ENCODE results near the gene DNAAF8. TPM values are rescaled to one million over a fixed set of nuclear protein-coding genes. Genes with fewer than 3 reads are reported as not detected.

The DNAAF8 gene
- total RNA-seq, 1 experiment from 2014 or later, result 0.39 TPM

- no peak overlapping the region for H3K14ac ChIP-seq (ENCODE audit: insufficient read depth, low read length)
- Mint-ChIP-seq H3K27me3 (ENCODE audit: low read depth) (no peaks in the 10 kb centered on the region; the same call in none of the 2 replicates), H3K9me3 (no peaks in the 10 kb centered on the region), H3K4me3 (no peak overlapping the region), H3K36me3 (ENCODE audit: insufficient read depth in 1 of 3, low read depth in 3 of 3) (peaks cover 3 to 24% (median 12%) of the 10 kb centered on the region in 3 experiments), H3K4me1 (peaks cover 6 to 13% of the 10 kb centered on the region in 2 experiments; a peak in 3 of 4 replicates), H3K27ac (no peak overlapping the region)
- no peaks in the 10 kb centered on the region for H3K9me3 ChIP-seq (ENCODE audit: control insufficient read depth, low read depth, low read length)
- no peak overlapping the region for H3K56ac ChIP-seq (ENCODE audit: insufficient read length, low read depth, low read length)
- no peak overlapping the region for H2BK120ac ChIP-seq (ENCODE audit: low read depth, low read length, poor library complexity, severe bottlenecking)
- H2BK12ac ChIP-seq (ENCODE audit: insufficient read length, low read depth, low read length), result no peak overlapping the region
- H3K9ac ChIP-seq (ENCODE audit: extremely low read depth, insufficient read length, low read length), result no peak overlapping the region
- no peak overlapping the region for H3K4ac ChIP-seq (ENCODE audit: low read depth, low read length)
- H4K20me1 ChIP-seq (ENCODE audit: control insufficient read depth, insufficient read depth, insufficient read length), result no peaks in the 10 kb centered on the region
- H2BK20ac ChIP-seq (ENCODE audit: low read depth, low read length, poor library complexity, severe bottlenecking), result no peak overlapping the region
- H3K18ac ChIP-seq (ENCODE audit: insufficient read length, low read depth, low read length), result no peak overlapping the region
- H2AK5ac ChIP-seq (ENCODE audit: insufficient read length, low read length), result no peak overlapping the region
- no peak overlapping the region for H4K8ac ChIP-seq (replicated peaks; ENCODE audit: insufficient read length, low read depth, low read length)
- H2BK5ac ChIP-seq (ENCODE audit: insufficient read length, low read length), result no peak overlapping the region
- H3K23ac ChIP-seq (ENCODE audit: insufficient read length, low read depth, low read length), result no peak overlapping the region
- no peak overlapping the region for H3T11ph ChIP-seq (ENCODE audit: low read length)
- H3K79me1 ChIP-seq (ENCODE audit: insufficient read depth, low read depth, low read length, poor library complexity, severe bottlenecking), result no peaks in the 10 kb centered on the region
- no peak overlapping the region for H4K91ac ChIP-seq (ENCODE audit: insufficient read length, low read depth, low read length)
- H3K4me1 ChIP-seq (ENCODE audit: insufficient read depth, low read length), result no peaks in the 10 kb centered on the region
- H2AFZ ChIP-seq (ENCODE audit: low read length), result no peak overlapping the region
- WGBS (ENCODE audit: extremely low coverage, insufficient read length, low lambda C conversion rate), result no CpG with 5 or more reads among the region's 22 CpGs
- peaks cover 4% of the 10 kb centered on the region for H3K23me2 ChIP-seq (ENCODE audit: insufficient read length, low read depth, low read length, poor library complexity, severe bottlenecking)
- no peak for DNase-seq
- no peak overlapping the region for H3K4me2 ChIP-seq (ENCODE audit: insufficient read depth, insufficient read length, low read length)
- H4K5ac ChIP-seq (ENCODE audit: insufficient read length, low read depth, low read length), result no peak overlapping the region
- H2BK15ac ChIP-seq (ENCODE audit: low read depth, low read length), result no peak overlapping the region
- H3K79me2 ChIP-seq (ENCODE audit: insufficient read depth, low read length), result no peaks in the 10 kb centered on the region
- H3K27me3 ChIP-seq (ENCODE audit: insufficient read depth, low read length), result no peaks in the 10 kb centered on the region
- TF ChIP-seq, protein P1, sequence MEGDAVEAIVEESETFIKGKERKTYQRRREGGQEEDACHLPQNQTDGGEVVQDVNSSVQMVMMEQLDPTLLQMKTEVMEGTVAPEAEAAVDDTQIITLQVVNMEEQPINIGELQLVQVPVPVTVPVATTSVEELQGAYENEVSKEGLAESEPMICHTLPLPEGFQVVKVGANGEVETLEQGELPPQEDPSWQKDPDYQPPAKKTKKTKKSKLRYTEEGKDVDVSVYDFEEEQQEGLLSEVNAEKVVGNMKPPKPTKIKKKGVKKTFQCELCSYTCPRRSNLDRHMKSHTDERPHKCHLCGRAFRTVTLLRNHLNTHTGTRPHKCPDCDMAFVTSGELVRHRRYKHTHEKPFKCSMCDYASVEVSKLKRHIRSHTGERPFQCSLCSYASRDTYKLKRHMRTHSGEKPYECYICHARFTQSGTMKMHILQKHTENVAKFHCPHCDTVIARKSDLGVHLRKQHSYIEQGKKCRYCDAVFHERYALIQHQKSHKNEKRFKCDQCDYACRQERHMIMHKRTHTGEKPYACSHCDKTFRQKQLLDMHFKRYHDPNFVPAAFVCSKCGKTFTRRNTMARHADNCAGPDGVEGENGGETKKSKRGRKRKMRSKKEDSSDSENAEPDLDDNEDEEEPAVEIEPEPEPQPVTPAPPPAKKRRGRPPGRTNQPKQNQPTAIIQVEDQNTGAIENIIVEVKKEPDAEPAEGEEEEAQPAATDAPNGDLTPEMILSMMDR (conservative IDR thresholded peaks at IDR 0.05), result no peak
- H3K27ac ChIP-seq (ENCODE audit: insufficient read length, low read depth, low read length), result no peak overlapping the region
These were observed 63.5 kb downstream of the DNAAF8 start for GRCh38 chr16:4797805-4798252.
